Stimulated activated CD4-positive, alpha-beta T cell treated with anti-CD3 and anti-CD28 coated beads, Interleukin-4, amount 100 ng/mL, for 24 hours (primary cell): Measurements from ENCODE around the gene PPT1.

Experiments
- DNase-seq: peaks from one replicate; pipeline ENCODE4 v3.0.0-alpha.2; 2020

The PPT1 gene

DNA sequence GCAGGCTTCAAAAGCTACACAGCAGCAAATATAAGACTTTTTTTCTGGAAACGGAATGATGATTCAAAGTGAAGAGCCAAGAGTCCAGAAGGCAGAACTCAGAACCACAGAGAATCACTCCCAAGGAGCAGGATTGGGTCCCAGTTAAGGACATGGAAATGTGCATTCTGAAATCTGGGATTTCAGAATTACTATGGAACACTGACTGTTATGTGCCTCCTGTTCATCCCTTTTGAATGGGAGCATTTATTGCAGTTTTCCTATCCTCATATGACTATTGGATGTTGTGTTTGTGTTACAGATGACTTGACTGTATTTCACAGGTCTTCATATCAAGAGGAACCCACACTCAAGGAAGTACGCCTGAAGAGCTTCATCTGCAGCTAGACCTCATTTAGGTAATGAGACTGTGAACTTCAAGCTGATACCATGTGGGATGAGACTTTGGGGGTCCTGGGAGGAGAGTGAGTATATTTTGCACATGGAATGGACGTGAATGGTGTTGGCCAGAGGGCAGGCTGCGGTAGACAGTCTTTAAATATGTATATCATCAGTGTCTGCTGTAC, 73.6 kb downstream of the PPT1 start:
- DNase-seq = no peak
